Epidermal melanocyte (primary cell): ENCODE data around the gene NUP42.
"Not testable (repeated sequence)": the region's sequence is repeated elsewhere in the genome, so short reads cannot be mapped to it uniquely, and the experiment has no call there.

Experiments
- DNase-seq: peaks from one replicate; pipeline ENCODE4 v3.0.0; 2011; ENCODE audit warnings: low spot score; ENCODE audit not compliant: insufficient read length

NUP42 gene

DNA sequence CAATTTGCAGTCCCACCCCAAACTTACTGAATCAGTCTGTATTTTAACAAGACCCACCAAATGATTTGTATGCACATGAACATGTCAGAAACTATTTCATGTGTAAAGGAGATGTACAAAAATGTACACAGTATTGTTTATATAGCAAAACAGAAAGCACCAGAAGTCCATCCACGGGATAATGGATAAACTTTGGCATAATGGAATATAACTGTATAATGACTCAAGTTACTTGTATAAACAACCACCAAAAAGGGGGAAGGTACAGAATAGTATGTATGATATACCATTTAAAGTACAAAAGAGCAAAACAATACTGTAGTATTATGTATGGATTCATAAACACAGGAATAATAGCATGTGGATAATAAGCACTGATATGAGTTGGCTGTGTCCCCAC is 22.4 kb downstream of the NUP42 start:
- no peak for DNase-seq

GRCh38 chr7:23205577-23205908 is 23.7 kb downstream of the NUP42 start:
- DNase-seq: no peak

DNA sequence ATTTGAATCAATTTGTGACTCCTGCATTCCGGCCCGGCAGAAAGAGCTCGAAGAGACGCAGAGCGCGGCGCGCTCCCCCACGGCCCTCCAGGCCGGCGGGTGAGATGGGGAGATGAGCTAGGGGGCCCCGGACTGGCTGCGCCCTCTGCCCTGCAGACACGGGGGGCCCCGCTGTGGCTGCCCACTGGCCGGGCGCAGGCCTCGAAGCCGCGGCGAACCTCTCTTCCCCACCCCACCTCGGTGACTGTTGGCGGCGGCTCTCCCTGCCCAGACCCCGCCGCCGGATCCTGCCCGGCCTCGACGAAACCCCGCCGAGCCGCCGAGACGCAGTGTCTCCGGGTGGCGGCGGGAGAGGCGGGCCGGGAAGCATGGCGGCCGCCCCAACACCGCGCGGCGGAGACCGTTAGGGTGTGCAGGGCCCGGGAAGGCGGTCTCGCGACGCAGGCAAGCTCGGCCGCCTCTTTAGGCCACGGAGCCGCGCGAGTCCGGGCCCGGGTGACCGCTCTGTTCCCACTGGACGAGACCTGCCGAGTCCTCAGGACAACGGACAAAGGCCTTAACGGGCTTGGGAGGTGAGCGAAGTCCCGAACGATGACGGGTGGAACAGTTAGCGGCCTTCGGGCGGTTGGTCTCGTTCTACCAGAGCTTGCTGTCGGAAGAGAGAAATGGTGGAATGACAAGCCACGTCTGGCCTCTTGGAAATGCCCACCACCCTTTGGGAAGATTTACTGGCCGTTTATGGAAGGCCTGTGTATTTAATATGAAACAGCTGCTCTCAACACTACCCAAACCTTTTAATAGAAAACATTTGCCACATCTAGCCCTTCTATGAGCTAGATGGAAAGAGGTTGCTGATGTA is 24.3 kb downstream of the NUP42 start:
- no peak for DNase-seq

DNA sequence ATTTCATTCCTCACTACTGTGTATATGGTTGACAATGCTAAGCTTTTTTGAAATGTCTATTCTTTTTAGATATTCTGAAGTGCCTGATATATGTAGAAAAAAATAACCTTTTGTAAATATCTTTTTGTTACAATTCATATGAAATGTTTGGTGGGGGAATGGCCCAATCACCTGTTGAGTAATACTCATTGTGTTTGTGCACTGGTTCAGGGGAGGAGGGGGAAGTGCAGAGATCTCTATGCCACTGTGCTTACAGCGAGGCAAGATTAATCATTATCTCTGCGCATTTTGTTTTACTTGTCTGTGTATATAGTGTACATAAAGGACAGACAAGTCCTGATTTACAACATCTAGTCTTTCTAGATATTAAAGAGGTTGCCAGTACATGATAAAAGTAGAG is 25.2 kb downstream of the NUP42 start:
- no peak for DNase-seq

DNA sequence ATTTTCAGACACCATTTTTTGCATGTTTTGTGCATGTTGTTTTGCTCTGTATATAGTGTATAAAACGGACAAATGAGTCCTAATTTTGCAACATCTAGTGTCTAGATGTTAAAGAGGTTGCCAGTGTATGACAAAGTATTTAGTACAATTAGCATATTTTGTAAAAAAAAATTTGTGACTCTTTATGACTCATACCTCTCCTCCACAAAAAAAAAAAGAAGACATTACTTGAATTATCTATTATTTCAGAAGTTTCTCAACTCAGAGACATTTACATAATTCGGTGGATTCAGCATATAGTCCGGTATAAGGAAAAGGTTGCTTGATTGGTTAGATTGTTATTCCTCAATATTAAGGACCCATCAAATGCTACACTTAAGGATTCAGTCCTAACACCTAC is 26.0 kb downstream of the NUP42 start:
- no peak for DNase-seq

GRCh38 chr7:23208316-23208715 is 26.5 kb downstream of the NUP42 start:
- no peak for DNase-seq

DNA sequence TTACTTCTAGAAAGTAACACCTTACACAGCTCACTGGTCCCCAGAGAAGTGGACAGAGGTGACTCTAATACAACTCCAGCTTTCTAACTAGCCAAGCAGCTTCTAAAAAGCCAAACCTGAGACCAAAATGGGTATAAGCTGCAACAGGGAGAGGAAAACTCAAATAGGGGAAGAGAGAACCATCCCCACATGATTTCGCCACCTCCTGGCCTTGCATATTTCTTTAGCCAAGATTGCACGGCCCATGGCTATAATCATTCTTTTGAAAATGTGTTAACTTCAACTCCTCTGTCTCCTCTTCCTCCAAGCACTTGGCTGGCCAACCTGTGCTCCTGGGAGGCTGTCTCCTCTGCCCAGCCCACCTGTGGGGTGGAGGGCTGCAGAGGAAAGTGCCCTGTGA is 28.7 kb downstream of the NUP42 start:
- DNase-seq: no peak

DNA sequence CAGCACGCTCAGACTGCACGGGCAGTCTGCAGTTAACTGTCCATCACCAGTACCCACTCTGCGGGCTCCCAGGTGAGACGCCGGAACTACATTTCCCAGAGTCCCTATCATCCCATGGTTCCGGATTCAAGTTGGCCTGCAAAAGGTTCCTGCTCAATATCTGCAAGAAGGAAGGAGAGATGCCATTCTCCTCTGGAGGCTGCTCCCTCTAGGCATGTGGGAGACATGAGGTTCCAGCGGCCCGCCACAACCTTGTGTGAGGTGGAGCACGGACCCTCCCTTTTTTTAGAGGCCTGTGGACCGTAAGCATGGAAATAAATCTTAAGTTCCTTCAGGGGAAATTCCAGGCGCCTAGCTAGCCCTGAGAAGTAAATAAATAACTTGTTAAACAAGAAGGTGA is 29.7 kb downstream of the NUP42 start:
- DNase-seq: no peak

DNA sequence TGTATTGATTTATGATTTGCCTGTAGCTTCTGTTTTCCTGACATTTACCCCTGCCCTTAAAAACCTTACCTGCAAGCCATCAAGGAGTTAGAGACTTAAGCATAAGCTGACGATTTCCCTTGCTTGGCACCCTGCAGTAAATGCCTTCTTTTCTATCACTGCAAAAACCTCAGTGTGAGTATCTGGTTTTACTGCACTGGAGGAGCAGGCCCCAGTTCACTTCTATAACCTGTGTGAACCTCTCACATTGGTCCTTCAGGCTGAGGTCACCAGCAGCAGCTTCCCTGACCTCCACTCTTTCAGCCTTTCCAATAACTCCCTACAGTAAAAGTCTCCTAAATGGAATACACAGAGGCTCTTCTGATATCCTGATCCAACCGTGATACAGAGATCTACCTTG is 30.5 kb downstream of the NUP42 start:
- DNase-seq: no peak

- no peak for DNase-seq
Observed at GRCh38 chr7:23212841-23213240, 31.0 kb downstream of the NUP42 start.

DNA sequence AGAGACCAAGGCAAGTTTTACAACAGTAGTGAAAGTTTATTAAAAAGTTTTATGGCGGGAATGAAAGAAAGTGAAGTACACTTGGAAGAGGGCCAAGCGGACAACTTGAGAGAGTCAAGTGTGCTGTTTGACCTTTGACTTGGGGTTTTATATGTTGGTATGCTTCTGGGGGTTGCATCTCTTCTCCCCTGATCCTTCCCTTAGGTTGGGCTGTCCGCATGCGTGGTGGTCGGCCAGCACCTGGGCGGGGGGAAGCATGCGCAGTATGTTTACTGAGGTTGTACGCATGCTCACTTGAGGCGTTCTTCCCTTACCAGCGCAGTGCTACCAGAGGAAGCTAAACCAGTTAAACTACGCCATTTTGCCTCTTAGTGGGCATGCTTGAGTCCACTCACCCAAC is 31.9 kb downstream of the NUP42 start:
- no peak for DNase-seq

- no peak for DNase-seq
Observed at GRCh38 chr7:23214423-23214822, 32.6 kb downstream of the NUP42 start.

DNA sequence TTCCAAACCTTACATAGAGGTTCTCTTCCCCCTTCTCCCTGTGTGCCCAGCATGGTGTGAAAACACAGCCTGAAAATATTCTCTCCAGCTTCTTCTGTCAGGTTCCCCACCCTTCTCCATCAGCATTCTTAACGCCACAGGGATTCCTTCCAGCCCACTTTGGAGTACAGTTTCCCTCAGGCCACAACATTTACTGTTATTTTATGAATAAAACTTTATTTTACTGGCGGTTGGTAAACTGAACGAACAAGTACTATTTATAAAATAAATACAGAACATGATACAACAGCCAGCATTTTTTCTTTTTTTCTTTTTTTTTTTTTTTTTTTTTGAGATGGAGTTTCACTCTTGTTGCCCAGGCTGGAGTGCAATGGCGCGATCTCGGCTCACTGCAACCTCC is 33.1 kb downstream of the NUP42 start:
- no peak for DNase-seq

DNA sequence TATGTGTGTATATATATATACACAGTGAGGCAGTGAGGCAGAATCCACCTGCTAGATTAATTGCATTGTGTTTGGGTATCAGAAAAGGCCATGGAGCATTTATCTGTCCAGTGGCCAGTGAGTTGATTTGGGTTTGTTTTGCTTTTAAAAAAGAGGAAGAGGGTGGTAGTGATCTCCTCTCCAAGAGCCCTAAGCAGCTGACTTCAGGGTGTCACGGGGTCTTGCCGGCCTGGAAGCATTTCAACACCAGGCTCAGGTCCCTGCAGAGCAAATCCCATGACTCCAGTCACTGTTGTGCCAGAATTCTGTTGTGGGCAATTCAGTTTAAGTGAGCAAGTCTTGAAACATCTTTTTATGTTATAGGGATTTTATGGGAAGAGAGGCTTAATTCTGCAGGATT is 34.2 kb downstream of the NUP42 start:
- DNase-seq: no peak

DNA sequence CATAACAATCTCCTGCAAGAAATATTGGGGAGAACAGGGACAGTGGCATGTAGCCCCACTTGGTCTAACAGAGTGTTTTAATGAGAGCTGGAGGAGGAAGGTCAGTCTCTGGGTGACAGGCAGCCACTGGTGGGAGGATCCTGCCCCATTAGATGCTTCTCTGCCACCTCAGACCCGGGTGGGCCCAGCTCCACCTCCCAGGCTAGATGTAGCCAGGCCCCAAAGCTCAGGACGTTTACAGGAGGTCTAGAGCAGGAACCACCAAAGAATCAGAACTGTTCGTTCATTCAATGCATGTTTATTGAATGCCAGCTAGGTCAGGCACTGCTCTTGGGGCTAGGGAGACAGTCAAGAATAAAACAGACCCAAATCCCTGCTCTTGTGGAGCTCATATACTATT is 36.3 kb downstream of the NUP42 start:
- no peak for DNase-seq

- DNase-seq: no peak
Observed at GRCh38 chr7:23220690-23221305, 39.0 kb downstream of the NUP42 start.

DNA sequence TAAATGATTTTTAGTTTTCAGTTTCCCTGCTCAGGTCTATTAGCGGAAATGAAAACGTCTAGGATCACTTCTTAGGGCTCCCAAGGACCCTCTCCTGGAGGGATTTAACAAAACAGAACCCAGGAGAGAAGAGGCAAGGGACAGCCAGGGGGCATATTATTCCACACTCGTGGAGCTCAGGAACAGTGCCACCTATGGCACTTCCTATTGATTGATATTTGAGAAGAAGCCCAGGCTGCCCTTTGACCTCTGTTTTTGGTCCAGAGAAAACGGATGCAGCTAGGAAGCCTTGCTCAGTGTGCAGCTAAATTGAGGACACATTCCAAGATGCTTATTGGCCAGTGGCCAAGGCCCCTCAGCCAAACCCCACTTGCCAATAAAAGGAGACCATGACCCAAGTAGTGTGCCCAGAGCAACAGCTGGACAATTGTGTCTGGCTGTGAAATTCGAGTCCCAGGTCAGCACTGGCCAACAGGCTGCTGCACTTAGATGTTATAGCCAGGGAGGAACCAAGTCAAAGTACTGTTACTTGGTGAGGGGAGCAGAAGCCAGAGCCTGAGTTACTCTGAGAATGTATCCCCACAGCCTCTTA is 40.7 kb downstream of the NUP42 start:
- DNase-seq: no peak

- DNase-seq: not testable (repeated sequence)
Observed at GRCh38 chr7:23224364-23224763, 42.5 kb downstream of the NUP42 start.

GRCh38 chr7:23226844-23227450 is 45.1 kb downstream of the NUP42 start:
- no peak for DNase-seq

DNA sequence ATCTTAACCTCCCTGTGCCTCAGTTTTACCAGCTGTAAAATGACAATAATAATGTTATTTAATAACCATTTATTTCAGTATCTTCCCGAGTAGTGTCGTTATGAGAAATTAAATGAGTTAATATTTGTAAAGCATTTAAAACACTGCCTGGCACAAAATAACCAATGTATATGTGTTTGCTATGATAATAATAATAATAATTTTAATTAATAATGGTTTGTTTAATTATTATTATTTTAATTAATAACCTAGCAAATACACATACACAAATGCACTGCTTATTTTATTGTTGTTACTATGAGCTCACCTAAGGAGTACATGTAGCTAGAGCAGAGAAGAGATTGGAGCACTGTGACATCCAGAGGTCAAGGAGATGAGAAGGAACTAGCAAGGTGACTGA is 46.6 kb downstream of the NUP42 start:
- DNase-seq: no peak

DNA sequence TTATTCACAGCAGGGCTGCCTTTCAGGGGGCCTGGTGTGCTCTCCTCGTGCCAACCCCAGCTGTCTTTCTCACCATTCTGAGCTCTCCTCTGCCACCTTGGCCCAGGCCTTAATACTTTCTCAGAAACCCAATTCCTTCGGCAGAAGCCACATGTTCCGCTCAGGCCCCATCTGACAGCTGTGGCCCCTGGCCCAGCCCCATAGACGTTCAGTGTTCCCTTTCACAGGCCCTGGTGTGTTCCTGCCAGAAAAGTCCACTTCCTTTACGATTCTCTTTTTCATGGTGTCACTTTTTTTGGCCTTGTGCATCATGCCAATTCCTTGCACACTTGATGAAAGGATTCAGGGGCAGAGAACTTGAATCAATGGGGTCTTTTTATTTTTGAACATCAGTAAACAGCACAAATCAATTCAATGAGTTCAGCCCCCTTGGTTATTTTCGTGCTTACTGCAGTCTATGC is 48.8 kb downstream of the NUP42 start:
- DNase-seq: no peak

GRCh38 chr7:23232966-23233365 is 51.1 kb downstream of the NUP42 start:
- DNase-seq: no peak
